ENCODE results near the gene NUFIP1. TPM values are rescaled to one million over a fixed set of nuclear protein-coding genes. Genes with fewer than 3 reads are reported as not detected.
A peak's percentile ranks its signal among the peaks of the same experiment; 100 is the strongest.
"Not testable (repeated sequence)": the region's sequence is repeated elsewhere in the genome, so short reads cannot be mapped to it uniquely, and the experiment has no call there.

The NUFIP1 gene
- 7.2 TPM for polyA plus RNA-seq (ENCODE audit: insufficient read length)

GRCh38 chr13:44989071-44989889 is at the start of gene NUFIP1, which contains the start of gene GPALPP1:
NUFIP1 (minus strand) TSS chr13:44989471; CDS start chr13:44989436, 35 bp downstream.
GPALPP1 (plus strand) TSS chr13:44989538; CDS start chr13:44989655, 117 bp downstream.
- peak; percentile 88 for DNase-seq (ENCODE audit: low read depth)

- DNase-seq (ENCODE audit: low read depth): no peak
Measured at GRCh38 chr13:45036206-45036605, 46.9 kb upstream of the NUFIP1 start.

- DNase-seq (ENCODE audit: low read depth): no peak
Measured at GRCh38 chr13:45034342-45034741, 45.1 kb upstream of the NUFIP1 start.

DNA sequence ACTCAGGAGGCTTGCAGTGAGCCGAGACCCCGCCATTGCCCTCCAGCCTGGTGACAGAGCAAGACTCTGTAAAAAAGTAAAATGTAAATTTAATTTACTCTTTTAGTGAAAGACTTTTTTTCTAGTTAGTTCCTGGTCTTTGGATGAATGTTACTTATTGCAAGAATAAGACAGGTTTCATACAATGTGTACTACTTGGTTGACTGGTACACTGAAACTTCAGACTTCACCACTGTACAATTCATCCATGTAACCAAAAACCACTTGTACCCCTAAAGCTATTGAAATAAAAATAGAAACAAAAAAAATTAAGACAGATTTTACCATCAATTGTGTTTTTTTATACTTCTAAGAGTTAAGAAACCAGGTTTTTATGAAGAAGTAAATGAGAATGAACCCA is 35.6 kb upstream of the NUFIP1 start:
- DNase-seq (ENCODE audit: low read depth): no peak

- no peak for DNase-seq (ENCODE audit: low read depth)
Measured at GRCh38 chr13:45021250-45021649, 32.0 kb upstream of the NUFIP1 start.

DNA sequence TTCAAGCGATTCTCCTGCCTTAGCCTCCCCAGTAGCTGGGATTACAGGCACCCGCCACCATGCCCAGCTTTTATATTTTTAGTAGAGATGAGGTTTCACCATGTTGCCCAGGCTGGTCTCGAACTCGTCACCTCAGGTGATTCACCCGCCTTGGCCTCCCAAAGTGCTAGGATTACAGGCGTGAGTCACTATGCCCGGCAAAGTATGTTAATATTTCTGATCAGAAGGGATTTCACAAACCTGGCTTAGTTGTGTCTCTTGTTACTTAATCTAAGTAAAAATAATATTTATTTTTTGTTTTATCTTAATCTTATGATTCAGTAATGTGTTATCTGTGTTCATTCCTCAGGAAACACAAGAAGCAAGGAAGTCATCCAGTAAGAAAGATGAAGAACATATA is 30.7 kb upstream of the NUFIP1 start:
- not testable (repeated sequence) for DNase-seq (ENCODE audit: low read depth)

- no peak for DNase-seq (ENCODE audit: low read depth)
Measured at GRCh38 chr13:45016792-45017425, 27.6 kb upstream of the NUFIP1 start.

- DNase-seq (ENCODE audit: low read depth): no peak
Measured at GRCh38 chr13:45015300-45015699, 26.0 kb upstream of the NUFIP1 start.

GRCh38 chr13:45011198-45011597 is 21.9 kb upstream of the NUFIP1 start:
- DNase-seq (ENCODE audit: low read depth): no peak

GRCh38 chr13:45007823-45008222 is 18.6 kb upstream of the NUFIP1 start:
- no peak for DNase-seq (ENCODE audit: low read depth)

DNA sequence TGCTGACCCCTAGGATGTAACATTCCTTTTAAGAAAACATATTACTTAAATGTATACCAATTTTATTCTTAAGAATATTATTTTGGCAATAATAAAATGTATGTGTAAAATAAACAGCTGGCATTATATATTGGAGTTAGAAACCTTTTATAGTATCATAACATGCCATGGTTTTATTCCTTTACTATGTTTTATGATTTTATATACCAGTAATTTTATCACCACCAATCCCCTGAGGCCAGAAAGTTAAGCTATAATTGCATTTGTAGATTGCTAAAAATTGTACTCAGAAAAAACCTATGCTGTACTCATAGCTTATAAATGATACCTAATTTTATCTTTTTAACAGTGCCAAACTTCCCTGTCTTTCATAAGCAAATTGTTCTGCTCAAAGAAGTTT is 18.0 kb upstream of the NUFIP1 start:
- no peak for DNase-seq (ENCODE audit: low read depth)

DNA sequence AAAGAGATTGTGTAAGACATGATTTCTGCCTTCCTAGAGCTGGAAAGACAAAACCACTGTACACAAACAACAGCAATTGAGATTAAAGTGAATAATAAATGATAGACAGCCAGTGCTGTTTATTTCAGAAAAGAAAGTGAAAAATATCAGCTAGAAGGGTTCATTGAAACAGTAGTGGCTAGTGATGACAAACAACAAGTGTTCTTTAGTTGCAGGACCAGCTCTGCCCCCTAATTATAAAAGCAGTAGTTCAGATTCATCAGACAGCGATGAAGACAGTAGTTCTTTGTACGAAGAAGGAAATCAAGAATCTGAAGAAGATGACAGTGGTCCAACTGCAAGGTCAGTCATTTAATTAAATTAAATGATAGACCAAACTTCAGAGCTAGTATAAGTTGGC is 14.8 kb upstream of the NUFIP1 start:
- DNase-seq (ENCODE audit: low read depth): no peak

DNA sequence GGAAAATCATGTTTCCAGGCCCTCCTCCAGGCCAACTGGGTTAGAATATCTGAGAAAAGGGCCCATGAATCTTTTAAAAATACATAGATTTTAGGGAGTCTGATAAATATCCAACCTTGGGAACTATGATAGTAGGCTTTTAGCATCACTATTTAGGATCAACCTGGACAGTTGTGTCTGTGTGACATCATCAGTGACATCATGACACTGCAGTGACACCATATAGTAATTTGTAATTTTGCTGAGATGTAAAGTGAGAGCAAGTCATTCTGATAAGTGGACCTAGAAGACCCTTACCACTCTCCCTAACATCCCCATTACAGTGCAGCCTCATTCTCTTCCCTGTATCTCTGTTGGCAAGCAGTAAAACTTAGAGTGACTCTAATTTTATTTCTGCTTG is 14.1 kb upstream of the NUFIP1 start:
- DNase-seq (ENCODE audit: low read depth): no peak

DNA sequence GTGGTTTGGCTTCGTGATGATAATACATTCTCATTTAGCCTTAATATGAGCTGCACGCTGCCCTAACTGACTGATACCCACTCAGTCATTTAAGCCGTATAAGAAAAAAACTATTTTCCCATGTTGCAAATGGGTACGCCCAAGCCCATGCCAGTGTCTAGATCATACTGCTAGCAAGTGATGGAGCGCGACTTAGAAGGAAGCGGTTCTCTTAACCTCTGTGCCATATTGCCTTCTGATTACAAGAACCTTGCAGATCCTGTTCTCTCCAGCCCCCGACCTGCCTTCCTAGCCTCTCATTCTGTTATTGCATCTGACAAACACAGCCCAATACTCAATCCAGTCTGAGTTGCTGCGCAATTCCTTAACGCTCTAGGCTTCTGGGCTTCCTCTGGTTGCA is 670 bp upstream of the NUFIP1 start:
- no peak for DNase-seq (ENCODE audit: low read depth)

- no peak for DNase-seq (ENCODE audit: low read depth)
Measured at GRCh38 chr13:44978328-44978727, 10.9 kb downstream of the NUFIP1 start.

DNA sequence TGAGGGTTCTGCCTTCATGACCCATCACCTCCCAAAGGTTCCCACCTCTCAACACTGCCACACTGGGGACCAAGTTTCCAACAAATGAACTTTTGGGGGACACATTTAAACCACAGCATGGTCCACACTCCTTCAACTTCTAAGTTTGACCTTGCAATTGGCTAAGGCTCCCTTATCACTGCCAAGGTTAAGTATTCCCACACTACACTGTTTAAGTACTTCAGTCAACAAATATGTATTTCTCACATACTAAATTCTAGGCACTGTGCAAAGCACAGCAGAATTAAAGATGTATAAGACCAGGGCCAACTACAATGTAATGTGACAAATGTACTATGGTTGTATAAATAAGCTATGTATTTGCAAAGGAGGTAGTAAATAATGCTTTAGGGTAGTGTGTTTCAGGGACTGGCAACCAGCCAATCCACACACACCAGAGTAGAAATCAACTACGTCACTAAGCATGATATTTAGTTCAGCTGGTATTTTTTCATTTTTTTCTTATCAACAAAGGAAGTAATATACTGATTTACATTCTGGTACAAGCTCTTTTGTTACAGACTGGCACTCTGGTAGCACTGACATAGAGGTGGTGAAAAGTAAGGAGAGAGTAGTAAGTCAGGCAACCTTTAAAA is 12.2 kb downstream of the NUFIP1 start:
- DNase-seq (ENCODE audit: low read depth): no peak

GRCh38 chr13:44976196-44976595 is 13.1 kb downstream of the NUFIP1 start:
- DNase-seq (ENCODE audit: low read depth): no peak

- DNase-seq (ENCODE audit: low read depth): no peak
Measured at GRCh38 chr13:44974056-44974793, 15.0 kb downstream of the NUFIP1 start.

- DNase-seq (ENCODE audit: low read depth): no peak
Measured at GRCh38 chr13:44972956-44973581, 16.2 kb downstream of the NUFIP1 start.

DNA sequence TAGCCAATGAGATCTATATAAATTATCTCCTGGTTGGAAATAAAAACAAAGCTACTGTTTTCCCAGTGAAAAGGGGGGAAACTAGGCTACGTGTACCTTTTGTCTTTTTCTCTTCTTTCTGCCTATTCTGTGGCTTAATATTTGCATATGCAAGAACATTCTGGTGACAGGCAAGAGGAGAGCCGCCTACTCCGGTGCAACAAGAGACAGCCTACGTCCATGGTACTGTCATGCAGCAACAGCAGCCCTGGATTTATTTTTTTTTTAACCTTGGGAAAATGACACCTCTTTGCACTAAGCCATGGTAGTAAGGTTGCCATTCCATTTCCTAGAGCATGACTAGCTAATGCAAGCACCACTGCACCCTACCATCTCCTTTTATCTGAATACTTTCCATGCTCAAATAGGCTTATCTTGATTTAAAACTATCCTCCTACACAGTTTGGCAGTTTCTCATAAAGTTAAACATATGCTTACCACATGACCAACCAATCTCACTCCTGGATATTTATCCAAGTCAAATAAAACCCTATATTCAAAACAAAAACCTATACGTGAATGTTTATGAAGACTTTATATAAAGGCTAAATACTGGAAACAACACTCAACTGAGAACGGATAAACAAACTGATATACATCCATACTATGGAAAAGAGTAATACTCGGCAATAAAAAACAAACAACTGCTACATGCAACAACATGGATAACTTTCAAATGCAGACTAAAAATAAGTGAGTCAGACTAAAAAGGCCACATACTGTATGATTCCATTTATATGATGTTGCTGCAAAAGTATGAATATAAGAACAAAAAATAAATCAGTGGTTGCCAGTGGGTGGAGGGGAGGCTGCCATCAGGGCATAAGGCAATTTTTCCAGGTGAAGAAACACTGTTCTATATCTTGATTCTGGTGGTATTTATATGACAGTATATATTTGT is 17.3 kb downstream of the NUFIP1 start:
- DNase-seq (ENCODE audit: low read depth): no peak

All from forelimb muscle (tissue), 1 donor.